HepG2 (cell line): ENCODE measurements around the gene SGF29. TPM values are rescaled to one million over a fixed set of nuclear protein-coding genes. Genes with fewer than 3 reads are reported as not detected.
A peak's percentile ranks its signal among the peaks of the same experiment; 100 is the strongest.

Experiments used
- AHR ChIP-seq: IDR thresholded peaks from 2 replicates; pipeline ENCODE4 v1.6.1; 2018; ENCODE audit warnings: missing genetic modification reagents, missing compliant biosample characterization
- ISX ChIP-seq: sonication (generic); formaldehyde crosslinking; conservative IDR thresholded peaks from 2 replicates; pipeline ENCODE4 v1.5.0; 2020; ENCODE audit warnings: missing genetic modification reagents
- KDM5B ChIP-seq: sonication (generic); formaldehyde crosslinking; IDR thresholded peaks from 2 replicates; pipeline ENCODE4 v1.4.0; 2020; ENCODE audit warnings: missing genetic modification reagents, mild to moderate bottlenecking, borderline replicate concordance
- PHF5A ChIP-seq: IDR thresholded peaks from one replicate; pipeline ENCODE4 v1.6.1; 2018; ENCODE audit warnings: low read depth, missing genetic modification reagents; ENCODE audit not compliant: unreplicated experiment
- RBM22 ChIP-seq: fragments of 200-400 bp; formaldehyde crosslinking; optimal IDR thresholded peaks from 2 replicates; pipeline ENCODE3; 2017; ENCODE audit warnings: mild to moderate bottlenecking, low read length, moderate library complexity
- SMC3 ChIP-seq: IDR thresholded peaks from 2 replicates; pipeline ENCODE4 v1.6.1; 2011; ENCODE audit warnings: low read length, improper control_type of control experiment
- TCF7L2 ChIP-seq: IDR thresholded peaks from 2 replicates; pipeline ENCODE4 v1.6.1; 2011; ENCODE audit warnings: mild to moderate bottlenecking, low read depth, low read length, moderate library complexity
- ZBTB25 ChIP-seq: IDR thresholded peaks from 2 replicates; pipeline ENCODE4 v1.6.1; 2018; ENCODE audit warnings: missing genetic modification reagents
- ZMYM3 ChIP-seq: sonication (generic); formaldehyde crosslinking; IDR thresholded peaks from 2 replicates; pipeline ENCODE4 v1.5.1; 2020; ENCODE audit warnings: mild to moderate bottlenecking, missing genetic modification reagents
- ZNF331 ChIP-seq: sonication (generic); formaldehyde crosslinking; IDR thresholded peaks from 2 replicates; pipeline ENCODE4 v1.4.0; 2020; ENCODE audit warnings: missing genetic modification reagents
- ZNF788 ChIP-seq: sonication (generic); formaldehyde crosslinking; IDR thresholded peaks from 2 replicates; pipeline ENCODE4 v1.5.0; 2020; ENCODE audit warnings: mild to moderate bottlenecking, missing genetic modification reagents, borderline replicate concordance
- polyA plus RNA-seq, 8 experiments: library from polyadenylated mRNA; depleted of rRNA in 3 of 8; stranded (reverse) in 7 of 8; unstranded in 1 of 8; fragments of >200 nt; fragmentation: Illumina TruSeq in 4 of 8; extraction: Trizol in 4 of 8; gene quantifications; 2 replicates each; pipeline versions ENCODE4 v1.2.1 to v1.2.3, GENCODE V29; 2011 to 2016; ENCODE audit warnings: low read depth in 4 of 8, missing spikeins in 1 of 8, mixed read lengths in 1 of 8; ENCODE audit not compliant: insufficient read depth in 1 of 8
- total RNA-seq, 5 experiments: library from RNA; depleted of rRNA; stranded (reverse); fragments of >200 nt; fragmentation: Illumina TruSeq; extraction: Trizol; gene quantifications; 2 replicates each; pipeline ENCODE4 v1.2.3, GENCODE V29; 2016; ENCODE audit warnings: low read depth in 1 of 5
- TF ChIP-seq, protein P1 (sequence below): sonication (generic); formaldehyde crosslinking; conservative IDR thresholded peaks from 2 replicates; pipeline ENCODE4 v1.4.0; 2020; ENCODE audit warnings: missing genetic modification reagents
- TF ChIP-seq, protein P2 (sequence below): sonication (generic); formaldehyde crosslinking; IDR thresholded peaks from 2 replicates; pipeline ENCODE4 v1.4.0; 2020; ENCODE audit warnings: mild to moderate bottlenecking, missing genetic modification reagents
- TF ChIP-seq, protein P3 (sequence below): sonication (generic); formaldehyde crosslinking; conservative IDR thresholded peaks from 2 replicates; pipeline ENCODE4 v1.4.0; 2020; ENCODE audit warnings: mild to moderate bottlenecking, missing genetic modification reagents, moderate library complexity

Gene SGF29
- total and polyA plus RNA-seq, 2 of the 13 experiments (the other 11 are each of a cell fraction or from before 2014, with no cell fraction given): 5.0 to 29.4 TPM

DNA sequence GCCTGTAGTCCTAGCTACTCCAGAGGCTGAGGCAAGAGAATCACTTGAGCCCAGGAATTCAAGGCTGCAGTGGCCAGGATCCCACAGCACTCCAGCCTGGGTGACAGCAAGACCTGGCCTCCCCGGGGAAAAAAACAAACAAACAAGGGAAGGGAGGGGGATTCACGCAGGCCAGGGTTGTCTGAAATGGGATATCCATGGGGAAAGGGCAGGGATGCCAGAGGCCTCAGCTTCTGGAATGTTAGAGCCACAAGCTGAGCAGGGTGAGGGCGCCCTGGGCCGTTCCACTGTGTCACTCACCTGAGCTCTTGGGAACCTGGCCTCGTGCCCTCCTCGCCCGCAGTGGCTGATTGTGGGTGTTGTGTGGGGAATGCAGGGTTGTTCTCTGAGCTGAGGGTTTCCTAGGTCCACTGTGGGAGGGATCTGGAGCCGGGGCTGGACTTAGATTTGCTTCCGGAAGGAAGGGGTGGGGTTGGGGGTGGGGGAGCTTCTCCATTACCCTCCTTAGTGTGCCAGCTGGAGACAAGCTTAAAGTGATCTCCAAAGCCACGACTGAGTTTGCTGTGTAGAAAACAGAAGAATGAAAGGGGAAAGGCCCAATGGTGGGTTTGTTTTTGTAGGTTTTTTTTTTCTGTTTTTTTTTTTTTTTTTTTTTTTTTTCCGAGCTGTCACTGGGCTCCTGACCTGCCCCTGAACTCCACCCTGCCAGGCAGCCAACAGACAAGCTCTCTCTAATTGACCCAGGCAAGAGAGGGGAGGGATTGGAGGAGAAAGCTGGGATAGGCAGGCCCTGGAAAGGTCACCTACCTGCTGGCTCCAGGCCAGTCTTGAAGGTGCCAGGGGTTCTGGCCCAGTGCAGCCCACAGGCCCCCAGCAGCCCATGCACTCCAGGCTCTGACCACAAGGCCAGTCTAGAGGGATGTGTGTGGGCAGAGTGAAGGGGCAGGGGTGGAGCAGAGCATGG is 56.2 kb downstream of the SGF29 start, which contains the start of gene SULT1A1 (continued):
- TF ChIP-seq, protein P1, sequence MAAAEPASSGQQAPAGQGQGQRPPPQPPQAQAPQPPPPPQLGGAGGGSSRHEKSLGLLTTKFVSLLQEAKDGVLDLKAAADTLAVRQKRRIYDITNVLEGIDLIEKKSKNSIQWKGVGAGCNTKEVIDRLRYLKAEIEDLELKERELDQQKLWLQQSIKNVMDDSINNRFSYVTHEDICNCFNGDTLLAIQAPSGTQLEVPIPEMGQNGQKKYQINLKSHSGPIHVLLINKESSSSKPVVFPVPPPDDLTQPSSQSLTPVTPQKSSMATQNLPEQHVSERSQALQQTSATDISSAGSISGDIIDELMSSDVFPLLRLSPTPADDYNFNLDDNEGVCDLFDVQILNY (CRISPR knock-in tag): 0 out of 2 replicates have a peak, but pooled peaks have one; percentile 30
- TF ChIP-seq ISX (CRISPR knock-in tag) (no peak), ZNF331 (CRISPR knock-in tag) (peak; percentile 85), AHR (no peak), KDM5B (CRISPR knock-in tag) (peak; percentile 81; the same call in 1 of the 2 replicates), ZBTB25 (CRISPR knock-in tag) (0 out of 2 replicates have a peak, but pooled peaks have one; percentile 35), PHF5A (CRISPR knock-in tag) (peak; percentile 89), SMC3 (no peak), ZNF788 (CRISPR knock-in tag) (0 out of 2 replicates have a peak, but pooled peaks have one; percentile 25), ZMYM3 (CRISPR knock-in tag) (peak; percentile 52), RBM22 (no peak), TCF7L2 (no peak)
- TF ChIP-seq, protein P2, sequence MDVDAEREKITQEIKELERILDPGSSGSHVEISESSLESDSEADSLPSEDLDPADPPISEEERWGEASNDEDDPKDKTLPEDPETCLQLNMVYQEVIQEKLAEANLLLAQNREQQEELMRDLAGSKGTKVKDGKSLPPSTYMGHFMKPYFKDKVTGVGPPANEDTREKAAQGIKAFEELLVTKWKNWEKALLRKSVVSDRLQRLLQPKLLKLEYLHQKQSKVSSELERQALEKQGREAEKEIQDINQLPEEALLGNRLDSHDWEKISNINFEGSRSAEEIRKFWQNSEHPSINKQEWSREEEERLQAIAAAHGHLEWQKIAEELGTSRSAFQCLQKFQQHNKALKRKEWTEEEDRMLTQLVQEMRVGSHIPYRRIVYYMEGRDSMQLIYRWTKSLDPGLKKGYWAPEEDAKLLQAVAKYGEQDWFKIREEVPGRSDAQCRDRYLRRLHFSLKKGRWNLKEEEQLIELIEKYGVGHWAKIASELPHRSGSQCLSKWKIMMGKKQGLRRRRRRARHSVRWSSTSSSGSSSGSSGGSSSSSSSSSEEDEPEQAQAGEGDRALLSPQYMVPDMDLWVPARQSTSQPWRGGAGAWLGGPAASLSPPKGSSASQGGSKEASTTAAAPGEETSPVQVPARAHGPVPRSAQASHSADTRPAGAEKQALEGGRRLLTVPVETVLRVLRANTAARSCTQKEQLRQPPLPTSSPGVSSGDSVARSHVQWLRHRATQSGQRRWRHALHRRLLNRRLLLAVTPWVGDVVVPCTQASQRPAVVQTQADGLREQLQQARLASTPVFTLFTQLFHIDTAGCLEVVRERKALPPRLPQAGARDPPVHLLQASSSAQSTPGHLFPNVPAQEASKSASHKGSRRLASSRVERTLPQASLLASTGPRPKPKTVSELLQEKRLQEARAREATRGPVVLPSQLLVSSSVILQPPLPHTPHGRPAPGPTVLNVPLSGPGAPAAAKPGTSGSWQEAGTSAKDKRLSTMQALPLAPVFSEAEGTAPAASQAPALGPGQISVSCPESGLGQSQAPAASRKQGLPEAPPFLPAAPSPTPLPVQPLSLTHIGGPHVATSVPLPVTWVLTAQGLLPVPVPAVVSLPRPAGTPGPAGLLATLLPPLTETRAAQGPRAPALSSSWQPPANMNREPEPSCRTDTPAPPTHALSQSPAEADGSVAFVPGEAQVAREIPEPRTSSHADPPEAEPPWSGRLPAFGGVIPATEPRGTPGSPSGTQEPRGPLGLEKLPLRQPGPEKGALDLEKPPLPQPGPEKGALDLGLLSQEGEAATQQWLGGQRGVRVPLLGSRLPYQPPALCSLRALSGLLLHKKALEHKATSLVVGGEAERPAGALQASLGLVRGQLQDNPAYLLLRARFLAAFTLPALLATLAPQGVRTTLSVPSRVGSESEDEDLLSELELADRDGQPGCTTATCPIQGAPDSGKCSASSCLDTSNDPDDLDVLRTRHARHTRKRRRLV (CRISPR knock-in tag): no peak; the same call in 1 of the 2 replicates
- TF ChIP-seq, protein P3, sequence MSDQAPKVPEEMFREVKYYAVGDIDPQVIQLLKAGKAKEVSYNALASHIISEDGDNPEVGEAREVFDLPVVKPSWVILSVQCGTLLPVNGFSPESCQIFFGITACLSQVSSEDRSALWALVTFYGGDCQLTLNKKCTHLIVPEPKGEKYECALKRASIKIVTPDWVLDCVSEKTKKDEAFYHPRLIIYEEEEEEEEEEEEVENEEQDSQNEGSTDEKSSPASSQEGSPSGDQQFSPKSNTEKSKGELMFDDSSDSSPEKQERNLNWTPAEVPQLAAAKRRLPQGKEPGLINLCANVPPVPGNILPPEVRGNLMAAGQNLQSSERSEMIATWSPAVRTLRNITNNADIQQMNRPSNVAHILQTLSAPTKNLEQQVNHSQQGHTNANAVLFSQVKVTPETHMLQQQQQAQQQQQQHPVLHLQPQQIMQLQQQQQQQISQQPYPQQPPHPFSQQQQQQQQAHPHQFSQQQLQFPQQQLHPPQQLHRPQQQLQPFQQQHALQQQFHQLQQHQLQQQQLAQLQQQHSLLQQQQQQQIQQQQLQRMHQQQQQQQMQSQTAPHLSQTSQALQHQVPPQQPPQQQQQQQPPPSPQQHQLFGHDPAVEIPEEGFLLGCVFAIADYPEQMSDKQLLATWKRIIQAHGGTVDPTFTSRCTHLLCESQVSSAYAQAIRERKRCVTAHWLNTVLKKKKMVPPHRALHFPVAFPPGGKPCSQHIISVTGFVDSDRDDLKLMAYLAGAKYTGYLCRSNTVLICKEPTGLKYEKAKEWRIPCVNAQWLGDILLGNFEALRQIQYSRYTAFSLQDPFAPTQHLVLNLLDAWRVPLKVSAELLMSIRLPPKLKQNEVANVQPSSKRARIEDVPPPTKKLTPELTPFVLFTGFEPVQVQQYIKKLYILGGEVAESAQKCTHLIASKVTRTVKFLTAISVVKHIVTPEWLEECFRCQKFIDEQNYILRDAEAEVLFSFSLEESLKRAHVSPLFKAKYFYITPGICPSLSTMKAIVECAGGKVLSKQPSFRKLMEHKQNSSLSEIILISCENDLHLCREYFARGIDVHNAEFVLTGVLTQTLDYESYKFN (CRISPR knock-in tag): peak; percentile 9
